ENCODE measurements around the gene CPNE7.

The CPNE7 gene

GRCh38 chr16:89549007-89549700 lies 26.4 kb upstream of the CPNE7 start:
- DNase-seq (ENCODE audit: low spot score), result no peak

GRCh38 chr16:89550421-89551007 lies 25.0 kb upstream of the CPNE7 start:
- DNase-seq (ENCODE audit: low spot score), result no peak

DNA sequence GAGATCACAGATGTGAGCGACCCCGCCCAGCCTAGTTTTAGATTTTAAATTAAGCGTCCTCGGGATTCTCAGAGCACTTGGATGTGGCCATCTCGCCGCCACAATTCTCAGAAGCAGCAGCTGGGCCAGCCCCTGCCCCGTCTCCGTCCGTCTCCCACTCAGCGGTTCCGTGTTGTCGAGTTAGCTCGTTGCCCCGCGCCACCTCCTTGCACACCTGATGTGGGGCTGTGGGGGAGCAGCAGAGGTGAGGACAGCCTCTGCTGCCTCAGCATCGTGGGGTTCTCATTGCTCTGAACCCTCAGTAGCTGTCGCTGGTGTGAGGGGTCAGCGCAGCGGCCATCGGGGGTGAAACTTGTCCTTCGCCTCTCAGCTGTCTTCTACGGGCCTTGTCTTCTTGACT lies 23.2 kb upstream of the CPNE7 start:
- DNase-seq (ENCODE audit: low spot score), result no peak

- DNase-seq (ENCODE audit: low spot score), result no peak
Observed at GRCh38 chr16:89552913-89553312, 22.6 kb upstream of the CPNE7 start.

DNA sequence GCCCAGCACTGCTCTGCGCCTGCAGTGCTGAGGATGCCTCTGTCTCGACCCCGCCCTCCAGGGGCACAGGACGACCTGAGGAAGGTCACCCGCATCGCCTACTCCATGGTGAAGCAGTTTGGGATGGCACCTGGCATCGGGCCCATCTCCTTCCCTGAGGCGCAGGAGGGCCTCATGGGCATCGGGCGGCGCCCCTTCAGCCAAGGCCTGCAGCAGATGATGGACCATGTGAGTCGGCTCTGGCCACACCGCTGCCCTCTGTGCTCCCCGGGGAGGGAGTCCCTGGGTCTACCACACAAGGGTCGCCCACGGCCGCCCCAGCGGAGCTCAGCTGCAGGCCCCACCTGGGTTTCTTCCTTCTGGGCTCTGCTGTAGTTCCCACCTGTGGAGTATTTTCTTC lies 21.8 kb upstream of the CPNE7 start:
- DNase-seq (ENCODE audit: low spot score), result no peak

DNA sequence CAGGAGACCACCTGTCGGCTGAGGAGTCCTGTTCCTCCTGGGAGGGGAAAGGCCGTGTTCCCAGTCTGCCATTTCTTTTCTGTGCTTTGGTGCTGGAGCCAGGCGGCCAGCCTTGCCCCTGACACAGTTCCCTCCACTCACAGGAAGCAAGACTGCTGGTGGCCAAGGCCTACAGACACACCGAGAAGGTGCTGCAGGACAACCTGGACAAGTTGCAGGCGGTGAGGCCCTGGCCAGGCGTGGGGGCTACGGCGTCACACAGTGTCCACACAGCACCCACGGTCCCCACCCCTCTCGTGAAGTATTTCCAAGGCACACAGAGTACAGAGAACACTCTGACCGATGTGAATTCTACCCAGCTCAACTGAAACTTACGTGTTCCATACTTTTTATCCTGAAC lies 21.2 kb upstream of the CPNE7 start:
- DNase-seq (ENCODE audit: low spot score), result no peak

DNA sequence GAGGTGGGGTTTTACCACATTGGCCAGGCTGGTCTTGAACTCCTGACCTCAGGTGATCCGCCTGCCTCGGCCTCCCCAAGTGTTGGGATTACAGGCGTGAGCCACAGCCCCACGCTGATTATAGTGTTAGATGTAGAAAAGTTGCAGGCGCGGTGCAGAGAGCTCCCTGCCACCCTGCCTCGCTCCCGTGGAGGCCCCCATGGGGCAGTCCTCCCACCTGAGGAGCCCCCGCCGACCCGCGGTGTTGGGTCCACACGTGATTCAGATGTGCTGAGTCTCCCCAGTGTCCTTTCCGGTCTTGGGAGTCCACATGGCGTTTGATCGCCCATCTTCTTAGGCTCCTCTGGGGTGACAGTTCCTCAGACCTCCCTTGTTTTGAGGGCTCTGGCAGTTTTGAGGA lies 20.3 kb upstream of the CPNE7 start:
- DNase-seq (ENCODE audit: low spot score), result no peak

- DNase-seq (ENCODE audit: low spot score), result no peak
Observed at GRCh38 chr16:89555780-89556179, 19.8 kb upstream of the CPNE7 start.

GRCh38 chr16:89556750-89557689 lies 18.5 kb upstream of the CPNE7 start:
- peak; percentile 91 for DNase-seq (ENCODE audit: low spot score)

- DNase-seq (ENCODE audit: low spot score), result no peak
Observed at GRCh38 chr16:89557690-89558490, 17.7 kb upstream of the CPNE7 start.

DNA sequence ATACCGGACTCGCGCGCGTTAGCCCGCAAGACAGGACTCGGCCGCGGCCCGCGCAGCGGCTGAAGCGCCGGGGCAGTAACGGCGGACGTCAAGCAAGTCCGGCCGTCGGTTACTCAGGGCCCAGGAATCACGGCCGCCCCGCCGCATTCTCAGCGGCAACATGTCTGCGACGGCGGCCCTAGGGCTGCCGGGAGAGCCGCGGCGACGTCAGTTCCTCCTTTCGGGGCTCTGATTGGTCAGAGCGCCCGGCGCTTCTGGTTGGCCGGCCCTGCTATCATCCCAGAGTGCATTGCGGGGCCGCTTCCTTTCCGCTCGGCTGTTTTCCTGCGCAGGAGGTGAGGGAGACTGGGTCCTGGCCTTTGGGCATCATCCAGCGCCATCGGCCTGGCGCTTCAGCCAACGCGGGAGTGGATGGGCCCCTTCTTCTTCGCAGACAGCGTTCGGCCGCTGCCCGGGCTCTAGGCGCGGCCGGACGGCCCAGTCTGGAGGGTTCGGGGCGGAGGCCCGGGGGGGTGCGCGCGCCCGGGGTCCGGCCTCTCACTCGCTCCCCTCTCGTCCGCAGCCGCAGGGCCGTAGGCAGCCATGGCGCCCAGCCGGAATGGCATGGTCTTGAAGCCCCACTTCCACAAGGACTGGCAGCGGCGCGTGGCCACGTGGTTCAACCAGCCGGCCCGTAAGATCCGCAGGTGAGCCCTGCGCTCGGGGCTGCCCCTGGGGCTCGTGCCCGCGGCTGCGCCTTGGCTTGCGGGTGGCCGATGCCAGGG lies 15.0 kb upstream of the CPNE7 start, which contains the start of gene RPL13:
TSS of gene RPL13 (plus strand) at position 305 of the 764 bp plus-strand sequence. CDS start at position 583, 278 bp downstream.
- peak; percentile 96 for DNase-seq (ENCODE audit: low spot score)

GRCh38 chr16:89561142-89561883 lies 14.2 kb upstream of the CPNE7 start:
- no peak for DNase-seq (ENCODE audit: low spot score)

DNA sequence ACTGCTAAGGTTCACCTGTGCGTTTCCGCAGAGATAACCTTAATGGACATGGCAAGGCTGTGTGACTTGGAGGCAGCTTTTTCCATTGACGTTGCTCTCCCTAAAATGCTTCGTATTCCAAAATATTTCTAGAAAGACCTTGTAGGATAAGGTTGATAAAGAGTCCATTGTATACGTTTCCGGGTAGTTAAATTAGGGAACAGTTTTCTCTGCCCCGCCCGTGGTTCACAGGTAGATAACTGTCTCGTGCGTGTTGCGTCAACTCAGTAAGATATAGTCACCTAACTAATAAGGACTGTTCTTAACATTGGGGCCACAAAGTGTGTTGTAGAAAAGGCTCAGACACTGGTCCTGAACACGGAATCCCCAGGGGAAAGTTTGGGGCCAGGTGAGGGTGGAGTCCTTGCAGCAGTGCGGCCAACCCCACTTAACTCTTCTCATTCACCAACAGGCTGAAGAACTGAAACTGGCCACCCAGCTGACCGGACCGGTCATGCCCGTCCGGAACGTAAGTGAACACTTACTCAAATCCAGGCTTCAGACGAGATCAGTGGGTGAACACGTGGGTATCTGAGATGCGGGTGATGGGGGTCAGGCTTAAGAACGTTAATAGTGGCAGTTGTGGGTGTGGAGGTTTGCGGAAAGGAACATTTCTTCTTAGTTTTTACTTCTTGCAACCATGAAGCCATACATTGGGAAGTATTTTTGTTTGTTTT lies 13.5 kb upstream of the CPNE7 start:
- no peak for DNase-seq (ENCODE audit: low spot score)

DNA sequence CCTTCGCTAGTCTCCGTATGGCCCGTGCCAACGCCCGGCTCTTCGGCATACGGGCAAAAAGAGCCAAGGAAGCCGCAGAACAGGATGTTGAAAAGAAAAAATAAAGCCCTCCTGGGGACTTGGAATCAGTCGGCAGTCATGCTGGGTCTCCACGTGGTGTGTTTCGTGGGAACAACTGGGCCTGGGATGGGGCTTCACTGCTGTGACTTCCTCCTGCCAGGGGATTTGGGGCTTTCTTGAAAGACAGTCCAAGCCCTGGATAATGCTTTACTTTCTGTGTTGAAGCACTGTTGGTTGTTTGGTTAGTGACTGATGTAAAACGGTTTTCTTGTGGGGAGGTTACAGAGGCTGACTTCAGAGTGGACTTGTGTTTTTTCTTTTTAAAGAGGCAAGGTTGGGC lies 12.6 kb upstream of the CPNE7 start:
- DNase-seq (ENCODE audit: low spot score), result no peak

- DNase-seq (ENCODE audit: low spot score), result no peak
Observed at GRCh38 chr16:89563639-89564392, 11.7 kb upstream of the CPNE7 start.

GRCh38 chr16:89564476-89565255 lies 10.9 kb upstream of the CPNE7 start:
- DNase-seq (ENCODE audit: low spot score), result no peak

GRCh38 chr16:89565256-89565505 lies 10.4 kb upstream of the CPNE7 start:
- DNase-seq (ENCODE audit: low spot score), result no peak

DNA sequence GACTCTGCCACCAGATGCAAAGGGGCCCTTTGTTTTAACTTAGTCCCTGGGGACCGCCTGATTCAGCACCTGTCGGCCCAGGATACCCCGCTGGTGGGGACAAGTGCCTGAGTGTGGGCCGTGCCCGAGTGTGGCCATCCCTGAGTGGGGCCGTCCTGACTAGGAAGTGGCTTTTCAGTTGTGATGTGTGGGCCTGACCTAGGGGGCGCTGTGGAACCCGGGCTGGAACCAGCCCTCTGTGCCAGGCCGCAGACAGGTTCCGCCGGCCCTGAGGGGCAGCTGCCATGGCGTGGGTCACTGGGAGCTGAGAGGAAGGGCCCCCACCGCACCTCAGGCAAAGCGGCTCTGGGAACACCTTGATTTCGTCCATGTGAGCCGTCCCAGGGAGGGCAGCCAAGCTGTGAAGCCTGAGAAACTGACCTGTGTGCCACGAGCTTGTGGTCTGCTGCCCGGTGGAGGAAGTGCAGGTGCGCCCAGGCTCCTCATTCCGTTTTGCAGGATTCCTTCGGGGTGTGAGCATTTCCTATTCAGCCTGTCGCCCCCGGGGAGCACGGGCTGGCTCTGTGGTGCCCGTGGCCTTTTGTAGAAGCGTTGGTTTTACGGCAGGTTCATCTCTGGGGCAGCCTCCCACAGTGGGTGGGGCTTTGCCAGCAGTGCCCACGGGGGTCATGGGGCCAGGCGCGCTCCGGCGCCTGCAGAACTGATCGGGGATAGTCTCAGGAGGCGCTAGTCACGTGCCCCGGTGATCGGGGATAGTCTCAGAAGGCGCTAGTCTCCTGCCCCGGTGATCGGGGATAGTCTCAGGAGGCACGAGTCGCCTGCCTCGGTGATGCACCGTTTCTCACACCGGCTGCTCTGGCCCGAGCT lies 9.8 kb upstream of the CPNE7 start:
- DNase-seq (ENCODE audit: low spot score), result no peak
